Body of pancreas (tissue), 4 donors: ENCODE measurements around the gene NOXA1.

Experiments used
- POLR2A ChIP-seq, 3 donors: fragments of 450-650 bp; IDR thresholded peaks; one replicate each; pipeline ENCODE4 v1.6.1; 2016; ENCODE audit warnings: antibody characterized with exemption in 3 of 3, mild to moderate bottlenecking in 2 of 3
- TF ChIP-seq, protein P1 (sequence below), 7 experiments: fragments of 450-650 bp in 4 of 7; fragments of 200-600 bp in 3 of 7; sonication (generic) in 3 of 7; IDR thresholded peaks; one replicate each; pipeline ENCODE4 v1.5.1; 2016 to 2019; ENCODE audit warnings: antibody characterized with exemption in 7 of 7

DNA sequence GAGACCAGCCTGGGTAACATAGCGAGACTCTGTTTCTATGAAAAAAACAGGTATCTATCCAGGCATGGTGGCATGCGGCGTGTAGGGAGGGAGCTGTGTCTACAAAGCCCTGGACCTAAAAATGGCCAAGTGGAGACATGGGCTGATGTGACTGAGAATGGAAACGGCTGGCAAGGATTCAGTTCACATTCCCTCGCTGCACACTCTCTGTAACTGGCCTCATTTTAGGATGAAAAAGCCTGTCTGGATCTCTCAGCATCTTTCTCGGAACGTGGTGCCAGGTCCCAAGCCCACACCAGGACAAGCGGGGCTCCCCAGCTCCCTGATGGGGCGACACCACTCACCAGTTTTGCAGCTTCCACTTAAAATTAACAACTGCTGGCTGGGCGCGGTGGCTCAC lies 13.7 kb upstream of the NOXA1 start:
- TF ChIP-seq, protein P1, sequence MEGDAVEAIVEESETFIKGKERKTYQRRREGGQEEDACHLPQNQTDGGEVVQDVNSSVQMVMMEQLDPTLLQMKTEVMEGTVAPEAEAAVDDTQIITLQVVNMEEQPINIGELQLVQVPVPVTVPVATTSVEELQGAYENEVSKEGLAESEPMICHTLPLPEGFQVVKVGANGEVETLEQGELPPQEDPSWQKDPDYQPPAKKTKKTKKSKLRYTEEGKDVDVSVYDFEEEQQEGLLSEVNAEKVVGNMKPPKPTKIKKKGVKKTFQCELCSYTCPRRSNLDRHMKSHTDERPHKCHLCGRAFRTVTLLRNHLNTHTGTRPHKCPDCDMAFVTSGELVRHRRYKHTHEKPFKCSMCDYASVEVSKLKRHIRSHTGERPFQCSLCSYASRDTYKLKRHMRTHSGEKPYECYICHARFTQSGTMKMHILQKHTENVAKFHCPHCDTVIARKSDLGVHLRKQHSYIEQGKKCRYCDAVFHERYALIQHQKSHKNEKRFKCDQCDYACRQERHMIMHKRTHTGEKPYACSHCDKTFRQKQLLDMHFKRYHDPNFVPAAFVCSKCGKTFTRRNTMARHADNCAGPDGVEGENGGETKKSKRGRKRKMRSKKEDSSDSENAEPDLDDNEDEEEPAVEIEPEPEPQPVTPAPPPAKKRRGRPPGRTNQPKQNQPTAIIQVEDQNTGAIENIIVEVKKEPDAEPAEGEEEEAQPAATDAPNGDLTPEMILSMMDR (IDR thresholded peaks at IDR 0.05), result no peak
- TF ChIP-seq POLR2A (IDR thresholded peaks at IDR 0.05), result no peak
